Neuronal stem cell (in vitro differentiated cells): Measurements from ENCODE around the gene STRN4.

Experiments
- DNase-seq: peaks from one replicate; pipeline ENCODE4 v3.0.0-alpha.2; 2013; ENCODE audit warnings: low spot score
- H2AFZ ChIP-seq: one replicate; pipeline ENCODE4 v1.6.1; 2013; ENCODE audit warnings: mild to moderate bottlenecking, low read length, inconsistent platforms
- H2AK5ac ChIP-seq: 2 replicates; pipeline ENCODE4 v1.6.1; 2013; ENCODE audit warnings: low read depth, mild to moderate bottlenecking, inconsistent platforms, low read length, moderate library complexity, mixed read lengths
- H2BK120ac ChIP-seq: 2 replicates; pipeline ENCODE4 v1.6.1; 2013; ENCODE audit warnings: low read depth, mild to moderate bottlenecking, inconsistent platforms, low read length, moderate library complexity, mixed read lengths
- H2BK12ac ChIP-seq: one replicate; pipeline ENCODE4 v1.6.1; 2013; ENCODE audit warnings: low read length, inconsistent platforms
- H2BK15ac ChIP-seq: 2 replicates; pipeline ENCODE4 v1.6.1; 2013; ENCODE audit warnings: mild to moderate bottlenecking, low read length, inconsistent platforms, mixed read lengths
- H2BK5ac ChIP-seq: one replicate; pipeline ENCODE4 v1.6.1; 2013; ENCODE audit warnings: inconsistent platforms, mild to moderate bottlenecking, low read length, moderate library complexity
- H3K14ac ChIP-seq: one replicate; pipeline ENCODE4 v1.6.1; 2013; ENCODE audit warnings: low read length, inconsistent platforms
- H3K18ac ChIP-seq: 2 replicates; pipeline ENCODE4 v1.6.1; 2013; ENCODE audit warnings: low read length, inconsistent platforms
- H3K23ac ChIP-seq: 2 replicates; pipeline ENCODE4 v1.6.1; 2013; ENCODE audit warnings: low read depth, mild to moderate bottlenecking, mixed read lengths, low read length, inconsistent platforms; ENCODE audit not compliant: poor library complexity
- H3K27ac ChIP-seq: replicated peaks from 3 replicates; pipeline ENCODE4 v1.5.1; 2013; ENCODE audit warnings: low read length, inconsistent platforms
- H3K27me3 ChIP-seq, 3 experiments: 2 replicates each; pipeline ENCODE4 v1.6.1; 2013; ENCODE audit warnings: low read length in 3 of 3, mild to moderate bottlenecking in 2 of 3, inconsistent platforms in 1 of 3, low read depth in 1 of 3, mixed read lengths in 1 of 3, moderate library complexity in 1 of 3; ENCODE audit not compliant: control insufficient read depth in 3 of 3, insufficient read depth in 3 of 3
- H3K36me3 ChIP-seq, 2 donors: replicated peaks in 1 of 2; 2 replicates each; pipeline ENCODE4 v1.6.1; 2013; ENCODE audit warnings: low read length in 2 of 2; ENCODE audit not compliant: control insufficient read depth in 2 of 2, insufficient read depth in 2 of 2
- H3K4ac ChIP-seq: 2 replicates; pipeline ENCODE4 v1.6.1; 2013; ENCODE audit warnings: inconsistent platforms, mild to moderate bottlenecking, low read length, moderate library complexity
- H3K4me1 ChIP-seq, 2 donors: 1 replicate in 1 of 2; 2 replicates in 1 of 2; pipeline ENCODE4 v1.6.1; 2013; ENCODE audit warnings: low read length in 2 of 2, low read depth in 1 of 2; ENCODE audit not compliant: control insufficient read depth in 2 of 2, insufficient read depth in 1 of 2
- H3K4me2 ChIP-seq: one replicate; pipeline ENCODE4 v1.6.1; 2013; ENCODE audit warnings: mild to moderate bottlenecking, low read length, inconsistent platforms; ENCODE audit not compliant: insufficient read depth, poor library complexity, severe bottlenecking
- H3K4me3 ChIP-seq, 2 donors: 2 replicates each; pipeline ENCODE4 v1.5.1; 2013; ENCODE audit warnings: low read length in 2 of 2, mild to moderate bottlenecking in 2 of 2, inconsistent platforms in 1 of 2, moderate library complexity in 1 of 2
- H3K79me1 ChIP-seq: one replicate; pipeline ENCODE4 v1.6.1; 2013; ENCODE audit warnings: low read depth, mild to moderate bottlenecking, inconsistent platforms, low read length, moderate library complexity
- H3K9ac ChIP-seq: one replicate; pipeline ENCODE4 v1.6.1; 2013; ENCODE audit warnings: mild to moderate bottlenecking, low read depth, low read length, inconsistent platforms; ENCODE audit not compliant: poor library complexity
- H3K9me3 ChIP-seq, 2 donors: replicated peaks in 1 of 2; 2 replicates each; pipeline versions ENCODE3 to v1.6.1; 2013; ENCODE audit warnings: low read length in 2 of 2, mild to moderate bottlenecking in 2 of 2, inconsistent platforms in 1 of 2, low read depth in 1 of 2, mixed read lengths in 1 of 2, moderate library complexity in 1 of 2; ENCODE audit not compliant: control insufficient read depth in 2 of 2, insufficient read depth in 1 of 2
- H4K8ac ChIP-seq: one replicate; pipeline ENCODE4 v1.6.1; 2013; ENCODE audit warnings: low read depth, mild to moderate bottlenecking, inconsistent platforms, low read length, moderate library complexity
- H4K91ac ChIP-seq: one replicate; pipeline ENCODE4 v1.6.1; 2013; ENCODE audit warnings: low read length, low read depth, mild to moderate bottlenecking, inconsistent platforms; ENCODE audit not compliant: poor library complexity
- WGBS, 2 donors: extraction: QIAGEN DNeasy Blood & Tissue Kit; methylation state at CpG; one replicate each; pipeline ENCODE4 v1.1.7; 2013; ENCODE audit warnings: missing lambda C conversion rate in 2 of 2, mixed read lengths in 1 of 2; ENCODE audit not compliant: insufficient read length in 2 of 2, insufficient replicate concordance in 1 of 2; ENCODE audit errors: extremely low coverage in 2 of 2; 5-methylcytosine and 5-hydroxymethylcytosine counted together

The STRN4 gene

DNA sequence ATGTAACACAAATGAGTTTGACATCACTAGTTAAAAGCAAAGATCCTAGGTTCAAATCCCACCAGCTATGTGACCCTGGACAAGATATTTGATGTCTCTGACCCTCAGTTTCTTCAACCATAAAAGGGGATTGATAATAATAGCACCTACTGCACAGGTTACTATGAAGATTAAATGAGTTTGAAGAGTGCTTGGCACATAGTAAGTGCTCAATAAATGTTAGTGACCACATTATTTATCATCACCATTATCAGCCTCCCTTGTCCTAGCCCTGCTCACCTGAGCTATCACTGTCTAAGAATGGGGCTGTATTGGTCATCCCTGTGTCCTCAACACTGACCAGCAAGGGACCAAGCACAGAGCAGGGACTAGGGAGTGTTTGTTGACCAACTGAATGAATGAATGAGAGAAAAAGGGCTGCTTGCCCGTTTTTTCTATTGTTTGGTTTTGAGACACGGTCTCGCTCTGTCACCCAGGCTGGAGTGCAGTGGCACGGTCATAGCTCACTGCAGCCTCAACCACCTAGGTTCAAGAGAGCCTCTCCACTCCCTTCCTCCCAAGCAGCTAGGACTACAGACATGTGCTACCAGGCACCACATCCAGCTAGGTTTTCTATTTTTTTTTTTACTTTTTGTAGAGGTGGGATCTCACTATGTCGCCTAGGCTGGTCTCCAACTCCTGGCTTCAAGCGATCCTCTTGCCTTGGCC is 58.7 kb downstream of the STRN4 start:
- Histone ChIP-seq H4K91ac (no peak overlapping the region), H4K8ac (no peak overlapping the region), H2BK5ac (no peak overlapping the region), H3K4ac (no peak overlapping the region), H2BK120ac (no peak overlapping the region), H3K9ac (no peak overlapping the region), H2AK5ac (no peak overlapping the region), H3K27ac (no peak overlapping the region), H3K4me1 (no peaks in the 10 kb centered on the region), H3K79me1 (no peaks in the 10 kb centered on the region), H3K27me3 (no peaks in the 10 kb centered on the region), H3K4me3 (no peak overlapping the region), H3K23ac (no peak overlapping the region), H2BK15ac (no peak overlapping the region), H3K4me2 (no peak overlapping the region), H3K14ac (no peak overlapping the region), H2BK12ac (no peak overlapping the region), H2AFZ (no peak overlapping the region), H3K36me3 (peaks cover 54 to 86% of the 10 kb centered on the region in 2 donors), H3K9me3 (peaks cover 1 to 9% of the 10 kb centered on the region in 2 donors), H3K18ac (no peak overlapping the region)
- no peak for DNase-seq
- no CpG with 5 or more reads among the region's 6 CpGs for WGBS, 2 donors

DNA sequence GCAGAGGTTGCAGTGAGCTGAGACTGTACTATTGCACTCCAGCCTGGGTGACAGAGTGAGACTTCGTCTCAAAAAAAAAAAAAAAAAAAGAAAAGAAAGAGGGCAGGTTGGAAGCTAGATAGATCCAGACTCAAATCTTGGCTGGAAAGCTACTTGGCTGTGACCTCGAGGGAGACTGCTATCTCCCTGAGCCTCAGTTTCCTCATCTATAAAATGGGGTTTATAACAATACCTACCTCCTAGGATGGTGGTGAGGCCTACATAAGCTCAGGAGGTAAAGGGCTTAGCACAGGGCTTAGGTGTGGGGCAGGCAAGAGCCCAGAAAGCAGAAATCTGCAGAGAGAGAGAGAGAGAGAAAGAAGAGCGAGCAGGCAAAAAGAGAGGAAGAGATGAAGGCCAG is 61.1 kb downstream of the STRN4 start:
- no peak overlapping the region for H3K23ac ChIP-seq
- H3K4me2 ChIP-seq = no peak overlapping the region
- H3K36me3 ChIP-seq = peaks cover 34 to 78% of the 10 kb centered on the region in 2 donors
- H4K8ac ChIP-seq = no peak overlapping the region
- no peak overlapping the region for H2AK5ac ChIP-seq
- no CpG with 5 or more reads among the region's 3 CpGs for WGBS, 2 donors
- H3K4ac ChIP-seq = no peak overlapping the region
- H2BK15ac ChIP-seq = no peak overlapping the region
- no peaks in the 10 kb centered on the region for H3K9me3 ChIP-seq
- H2BK12ac ChIP-seq = no peak overlapping the region
- no peak overlapping the region for H3K18ac ChIP-seq
- no peak overlapping the region for H2BK120ac ChIP-seq
- H3K4me3 ChIP-seq = no peak overlapping the region
- no peak overlapping the region for H3K9ac ChIP-seq
- no peaks in the 10 kb centered on the region for H3K79me1 ChIP-seq
- H3K4me1 ChIP-seq = no peaks in the 10 kb centered on the region
- no peak overlapping the region for H3K14ac ChIP-seq
- H2AFZ ChIP-seq = no peak overlapping the region
- no peak overlapping the region for H4K91ac ChIP-seq
- H2BK5ac ChIP-seq = no peak overlapping the region
- no peak overlapping the region for H3K27ac ChIP-seq
- no peak for DNase-seq
- no peaks in the 10 kb centered on the region for H3K27me3 ChIP-seq

DNA sequence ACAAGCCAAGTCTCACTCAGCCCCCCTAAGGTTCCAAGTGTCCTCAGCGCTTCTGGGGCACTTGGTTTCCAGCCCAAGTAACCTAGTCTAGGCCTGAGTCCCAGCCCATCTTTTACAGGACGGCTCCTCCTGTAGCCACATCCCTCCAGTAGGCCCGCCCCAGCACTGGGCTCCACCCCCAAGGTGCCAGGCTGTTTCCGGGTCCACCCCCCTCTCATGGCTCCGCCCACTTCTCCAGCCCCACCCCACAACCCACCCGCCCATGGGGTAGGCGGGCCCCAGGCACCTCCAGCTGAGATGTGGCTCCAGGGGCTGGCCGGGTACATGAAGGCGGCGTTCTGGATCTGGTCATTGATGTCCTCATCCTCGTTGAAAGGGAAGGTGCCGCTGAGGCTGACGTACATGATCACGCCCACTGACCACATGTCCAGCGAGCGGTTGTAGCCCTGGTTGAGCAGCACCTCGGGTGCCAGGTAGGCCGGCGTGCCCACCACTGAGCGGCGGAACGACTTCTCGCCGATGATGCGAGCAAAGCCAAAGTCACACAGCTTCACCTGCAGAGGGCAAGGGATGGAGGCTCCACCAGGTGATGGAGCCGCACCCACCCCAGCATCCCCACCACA is 68.0 kb downstream of the STRN4 start:
- H3K9ac ChIP-seq = peak overlapping the region; percentile 30
- no peak overlapping the region for H3K4me2 ChIP-seq
- H3K4me3 ChIP-seq = no peak overlapping the region
- no peak overlapping the region for H3K23ac ChIP-seq
- WGBS, 2 donors = no CpG with 5 or more reads among the region's 26 CpGs
- H3K79me1 ChIP-seq = peaks cover 4% of the 10 kb centered on the region
- H2BK15ac ChIP-seq = no peak overlapping the region
- DNase-seq = no peak
- no peak overlapping the region for H2AK5ac ChIP-seq
- peak overlapping the region; percentile 23 for H4K8ac ChIP-seq
- H3K18ac ChIP-seq = peak overlapping the region; percentile 35
- no peak overlapping the region for H2BK12ac ChIP-seq
- H2BK120ac ChIP-seq = no peak overlapping the region
- H2BK5ac ChIP-seq = no peak overlapping the region
- H3K4me1 ChIP-seq = no peaks in the 10 kb centered on the region
- H3K27ac ChIP-seq = no peak overlapping the region
- no peak overlapping the region for H4K91ac ChIP-seq
- H3K27me3 ChIP-seq = no peaks in the 10 kb centered on the region
- H3K14ac ChIP-seq = peak overlapping the region; percentile 71
- H2AFZ ChIP-seq = no peak overlapping the region
- no peaks in the 10 kb centered on the region for H3K9me3 ChIP-seq
- H3K36me3 ChIP-seq = peaks cover 38 to 78% of the 10 kb centered on the region in 2 donors
- no peak overlapping the region for H3K4ac ChIP-seq

DNA sequence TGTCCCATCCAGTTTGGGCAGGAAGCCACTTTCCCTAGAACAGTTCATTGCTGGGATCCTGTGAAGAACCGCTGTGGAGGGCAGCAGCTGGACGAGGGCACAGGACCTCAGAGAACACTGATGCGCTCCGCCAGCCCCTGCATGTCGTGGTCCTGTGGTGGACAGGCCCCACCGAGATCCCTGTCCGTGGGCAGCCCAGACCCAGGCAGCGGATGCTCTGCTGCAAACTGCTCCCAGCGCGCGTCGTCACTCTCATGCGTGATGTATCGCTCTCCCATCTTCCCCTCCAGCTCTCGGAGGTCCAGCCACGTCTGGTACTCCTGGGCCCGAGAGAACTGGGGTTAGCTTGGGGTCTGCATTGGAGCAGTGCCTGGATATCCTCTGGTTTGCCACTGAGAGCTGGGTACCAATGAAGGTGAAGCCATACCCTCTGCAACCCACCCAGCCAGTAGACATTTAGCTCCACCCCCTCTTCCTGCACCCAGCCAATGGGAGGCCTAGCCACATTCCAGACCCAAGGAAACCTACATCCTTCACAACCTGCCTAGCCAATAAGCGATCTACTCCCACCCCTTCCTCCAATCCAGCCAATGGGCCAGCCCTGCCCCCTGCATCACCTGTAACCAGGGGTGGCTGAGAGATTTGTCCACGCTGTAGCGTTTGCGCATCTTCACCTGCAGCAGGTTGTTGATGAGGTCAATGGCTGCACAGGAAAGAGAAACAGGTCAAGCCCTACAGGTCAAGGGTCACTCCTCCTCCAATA is 71.7 kb downstream of the STRN4 start:
- WGBS, 2 donors = no CpG with 5 or more reads among the region's 21 CpGs
- H3K36me3 ChIP-seq = peaks cover 38 to 62% of the 10 kb centered on the region in 2 donors

More for the DNA sequence above, 71.7 kb downstream of the STRN4 start:
- no peak overlapping the region for H2BK120ac ChIP-seq
- no peak overlapping the region for H3K23ac ChIP-seq
- H2AFZ ChIP-seq = no peak overlapping the region
- no peak overlapping the region for H3K4me3 ChIP-seq
- H3K79me1 ChIP-seq = peaks cover 4% of the 10 kb centered on the region
- H4K8ac ChIP-seq = no peak overlapping the region
- peak overlapping the region; percentile 17 for H3K9ac ChIP-seq
- H3K27ac ChIP-seq = no peak overlapping the region
- no peak overlapping the region for H2BK12ac ChIP-seq
- H4K91ac ChIP-seq = no peak overlapping the region
- no peak overlapping the region for H3K4me2 ChIP-seq
- no peak overlapping the region for H3K14ac ChIP-seq
- H2BK5ac ChIP-seq = no peak overlapping the region
- no peak overlapping the region for H2AK5ac ChIP-seq
- peaks cover 0 to 2% of the 10 kb centered on the region in 2 donors for H3K9me3 ChIP-seq
- no peak overlapping the region for H2BK15ac ChIP-seq
- H3K4me1 ChIP-seq = no peaks in the 10 kb centered on the region
- no peak overlapping the region for H3K4ac ChIP-seq
- no peaks in the 10 kb centered on the region for H3K27me3 ChIP-seq
- no peak for DNase-seq
- H3K18ac ChIP-seq = no peak overlapping the region
